Vagina (tissue), 2 donors: Measurements from ENCODE around the gene GPR83.

Experiments used
- CTCF ChIP-seq, 3 experiments: fragments of 450-650 bp in 2 of 3; fragments of 200-600 bp in 1 of 3; sonication (generic) in 1 of 3; IDR thresholded peaks; one replicate each; pipeline ENCODE4 v1.5.1; 2017 to 2019; ENCODE audit warnings: antibody characterized with exemption in 3 of 3, mild to moderate bottlenecking in 2 of 3, moderate library complexity in 2 of 3
- POLR2A ChIP-seq, 2 donors: fragments of 450-650 bp; IDR thresholded peaks; one replicate each; pipeline ENCODE4 v1.6.1; 2017; ENCODE audit warnings: antibody characterized with exemption in 2 of 2, mild to moderate bottlenecking in 2 of 2, moderate library complexity in 2 of 2
- POLR2AphosphoS5 ChIP-seq, 2 donors: sonication (generic); formaldehyde crosslinking; IDR thresholded peaks; one replicate each; pipeline ENCODE4 v1.9.0; 2017; ENCODE audit warnings: antibody characterized with exemption in 2 of 2, mild to moderate bottlenecking in 2 of 2, low read depth in 1 of 2; ENCODE audit not compliant: insufficient read depth in 1 of 2

- TF ChIP-seq CTCF (IDR thresholded peaks at IDR 0.05) (no peak), POLR2A (IDR thresholded peaks at IDR 0.05) (no peak), POLR2AphosphoS5 (IDR thresholded peaks at IDR 0.05; ENCODE audit: insufficient read depth in 1 of 2, low read depth in 1 of 2) (no peak)
These were observed 62.6 kb downstream of the GPR83 start for GRCh38 chr11:94338651-94339050.
